ENCODE data around the gene TACC2.
A peak's percentile ranks its signal among the peaks of the same experiment; 100 is the strongest.

TACC2 gene

GRCh38 chr10:122285506-122286444 lies 296.8 kb downstream of the TACC2 start:
- FAIRE-seq: no peak

- FAIRE-seq: no peak
Measured at GRCh38 chr10:122286867-122287266, 297.9 kb downstream of the TACC2 start.

GRCh38 chr10:122287570-122287969 lies 298.6 kb downstream of the TACC2 start:
- FAIRE-seq: no peak

- FAIRE-seq: no peak
Measured at GRCh38 chr10:122288262-122288661, 299.3 kb downstream of the TACC2 start.

- no peak for FAIRE-seq
Measured at GRCh38 chr10:122288917-122289316, 300.0 kb downstream of the TACC2 start.

GRCh38 chr10:122290334-122290733 lies 301.4 kb downstream of the TACC2 start:
- FAIRE-seq: no peak

- no peak for FAIRE-seq
Measured at GRCh38 chr10:122290833-122291532, 302.0 kb downstream of the TACC2 start.

- FAIRE-seq: no peak
Measured at GRCh38 chr10:122291739-122292138, 302.8 kb downstream of the TACC2 start.

GRCh38 chr10:122292376-122292775 lies 303.4 kb downstream of the TACC2 start:
- no peak for FAIRE-seq

- FAIRE-seq: no peak
Measured at GRCh38 chr10:122293156-122293960, 304.4 kb downstream of the TACC2 start.

GRCh38 chr10:122293961-122294380 lies 305.0 kb downstream of the TACC2 start:
- FAIRE-seq: no peak

- FAIRE-seq: no peak
Measured at GRCh38 chr10:122294511-122295450, 305.8 kb downstream of the TACC2 start.

- no peak for FAIRE-seq
Measured at GRCh38 chr10:122295451-122295809, 306.5 kb downstream of the TACC2 start.

- FAIRE-seq: no peak
Measured at GRCh38 chr10:122296363-122297120, 307.6 kb downstream of the TACC2 start.

- FAIRE-seq: no peak
Measured at GRCh38 chr10:122297583-122297982, 308.6 kb downstream of the TACC2 start.

GRCh38 chr10:122298206-122298597 lies 309.2 kb downstream of the TACC2 start:
- FAIRE-seq: no peak

GRCh38 chr10:122298598-122299301 lies 309.8 kb downstream of the TACC2 start:
- FAIRE-seq: peak; percentile 85

- FAIRE-seq: no peak
Measured at GRCh38 chr10:122299423-122300075, 310.6 kb downstream of the TACC2 start.

- no peak for FAIRE-seq
Measured at GRCh38 chr10:122301055-122301810, 312.3 kb downstream of the TACC2 start.
